H1 (cell line): ENCODE measurements around the gene SCP2. TPM values are rescaled to one million over a fixed set of nuclear protein-coding genes. Genes with fewer than 3 reads are reported as not detected.

Experiments
- CTCF ChIA-PET: fragments of 300-600 bp; sonication (Branson Sonifier 250); formaldehyde crosslinking; loops from one replicate; lab custom pipeline; 2021; ENCODE audit not compliant: partially characterized antibody; lab: Charles Lee
- POLR2A ChIA-PET: fragments of 300-600 bp; sonication (Branson Sonifier 250); formaldehyde crosslinking; loops from one replicate; lab custom pipeline; 2021; ENCODE audit warnings: inconsistent platforms; ENCODE audit not compliant: partially characterized antibody; lab: Charles Lee
- DNase-seq, 2 experiments: peaks; one replicate each; pipeline versions ENCODE4 v3.0.0 to v3.0.0-alpha.2; 2010 to 2022; ENCODE audit warnings: low spot score in 2 of 2, low read depth in 1 of 2, mixed read lengths in 1 of 2
- FAIRE-seq: peaks from 2 replicates; lab custom pipeline; 2011; peaks lifted over from hg19 to GRCh38; lab: Jason Lieb, UNC
- H2AFZ ChIP-seq: 2 replicates; pipeline ENCODE4 v1.8.1; 2012; ENCODE audit warnings: low read length, inconsistent platforms
- H2AK5ac ChIP-seq: 2 replicates; pipeline ENCODE4 v1.6.1; 2013; ENCODE audit warnings: low read depth, low read length
- H2BK120ac ChIP-seq: replicated peaks from 2 replicates; pipeline ENCODE3; 2013; ENCODE audit warnings: low read depth, low read length, inconsistent platforms
- H2BK12ac ChIP-seq: 2 replicates; pipeline ENCODE4 v1.6.1; 2013; ENCODE audit warnings: low read depth, low read length
- H2BK15ac ChIP-seq: 2 replicates; pipeline ENCODE4 v1.6.1; 2013; ENCODE audit warnings: low read length
- H2BK20ac ChIP-seq: 2 replicates; pipeline ENCODE4 v1.6.1; 2013; ENCODE audit warnings: low read length
- H2BK5ac ChIP-seq: 2 replicates; pipeline ENCODE4 v1.6.1; 2013; ENCODE audit warnings: low read depth, low read length
- H3K14ac ChIP-seq: 2 replicates; pipeline ENCODE4 v1.6.1; 2013; ENCODE audit warnings: inconsistent platforms; ENCODE audit not compliant: insufficient read length
- H3K18ac ChIP-seq: 2 replicates; pipeline ENCODE4 v1.6.1; 2013; ENCODE audit warnings: low read length; ENCODE audit errors: extremely low read depth
- H3K23ac ChIP-seq: 2 replicates; pipeline ENCODE4 v1.6.1; 2013; ENCODE audit warnings: inconsistent platforms; ENCODE audit not compliant: insufficient read length
- H3K23me2 ChIP-seq: 2 replicates; pipeline ENCODE4 v1.6.1; 2013; ENCODE audit warnings: low read depth, low read length
- H3K27ac ChIP-seq: 2 replicates; pipeline ENCODE4 v1.6.1; 2011; ENCODE audit warnings: low read depth, low read length, inconsistent platforms
- H3K27me3 ChIP-seq, 4 experiments: replicated peaks in 1 of 4; 1 replicate in 1 of 4; 2 replicates in 3 of 4; pipeline versions ENCODE4 v1.6.1 to v1.8.1; 2011 to 2013; ENCODE audit warnings: low read length in 3 of 4, mild to moderate bottlenecking in 3 of 4, inconsistent platforms in 2 of 4, mixed read lengths in 2 of 4, moderate library complexity in 1 of 4; ENCODE audit not compliant: control insufficient read depth in 3 of 4, insufficient read depth in 3 of 4; ENCODE audit errors: extremely low read depth in 1 of 4
- H3K36me3 ChIP-seq, 4 experiments: 2 replicates each; pipeline versions ENCODE4 v1.6.1 to v1.8.1; 2011 to 2013; ENCODE audit warnings: mild to moderate bottlenecking in 4 of 4, low read length in 3 of 4, moderate library complexity in 2 of 4, control low read depth in 1 of 4, inconsistent platforms in 1 of 4; ENCODE audit not compliant: insufficient read depth in 4 of 4, control insufficient read depth in 2 of 4
- H3K4ac ChIP-seq: replicated peaks from 2 replicates; pipeline ENCODE3; 2013; ENCODE audit warnings: low read length, low read depth, mixed read lengths, inconsistent platforms; ENCODE audit not compliant: insufficient read length
- H3K4me1 ChIP-seq, 4 experiments: replicated peaks in 1 of 4; 1 replicate in 1 of 4; 2 replicates in 3 of 4; pipeline versions ENCODE4 v1.6.1 to v1.8.1; 2011 to 2013; ENCODE audit warnings: low read length in 3 of 4, inconsistent platforms in 2 of 4, mixed read lengths in 1 of 4; ENCODE audit not compliant: insufficient read depth in 4 of 4, control insufficient read depth in 3 of 4
- H3K4me2 ChIP-seq, 2 experiments: 2 replicates each; pipeline versions ENCODE4 v1.6.1 to v1.8.1; 2011 to 2013; ENCODE audit warnings: low read depth in 2 of 2, low read length in 2 of 2, control low read depth in 1 of 2, inconsistent platforms in 1 of 2, mild to moderate bottlenecking in 1 of 2; ENCODE audit not compliant: insufficient read depth in 1 of 2
- H3K4me3 ChIP-seq, 4 experiments: fragments of 200-600, 300-600 bp in 1 of 4; sonication (generic), shearing (Covaris generic), sonication (Bioruptor Twin) in 1 of 4; 2 replicates each; pipeline versions ENCODE4 v1.5.1 to v1.8.1; 2011 to 2016; ENCODE audit warnings: low read length in 4 of 4, low read depth in 3 of 4, control low read depth in 2 of 4, inconsistent platforms in 2 of 4, mild to moderate bottlenecking in 2 of 4, mixed read lengths in 1 of 4, moderate library complexity in 1 of 4; ENCODE audit not compliant: insufficient read depth in 2 of 4; ENCODE audit errors: extremely low read depth in 1 of 4
- H3K56ac ChIP-seq: replicated peaks from 2 replicates; pipeline ENCODE3; 2013; ENCODE audit warnings: low read depth, mild to moderate bottlenecking, mixed read lengths, low read length, inconsistent platforms; ENCODE audit not compliant: insufficient read length
- H3K79me1 ChIP-seq: 2 replicates; pipeline ENCODE4 v1.6.1; 2013; ENCODE audit warnings: low read depth, low read length, control low read depth
- H3K79me2 ChIP-seq, 2 experiments: 2 replicates each; pipeline versions ENCODE4 v1.6.1 to v1.8.1; 2012 to 2013; ENCODE audit warnings: low read length in 2 of 2, mild to moderate bottlenecking in 2 of 2, inconsistent platforms in 1 of 2; ENCODE audit not compliant: insufficient read depth in 2 of 2, control insufficient read depth in 1 of 2
- H3K9ac ChIP-seq, 4 experiments: replicated peaks in 1 of 4; 1 replicate in 1 of 4; 2 replicates in 3 of 4; pipeline versions ENCODE4 v1.6.1 to v1.8.1; 2011 to 2013; ENCODE audit warnings: low read depth in 3 of 4, low read length in 3 of 4, control low read depth in 2 of 4, mild to moderate bottlenecking in 2 of 4, moderate library complexity in 2 of 4, inconsistent platforms in 1 of 4; ENCODE audit errors: extremely low read depth in 1 of 4
- H3K9me3 ChIP-seq, 2 experiments: 2 replicates each; pipeline versions ENCODE4 v1.6.1 to v1.8.1; 2012 to 2013; ENCODE audit warnings: mild to moderate bottlenecking in 2 of 2, moderate library complexity in 2 of 2, control low read depth in 1 of 2, inconsistent platforms in 1 of 2, low read depth in 1 of 2, low read length in 1 of 2, mixed read lengths in 1 of 2; ENCODE audit not compliant: insufficient read depth in 2 of 2
- H4K20me1 ChIP-seq, 2 experiments: replicated peaks in 1 of 2; 2 replicates each; pipeline versions ENCODE3 to v1.8.1; 2011 to 2013; ENCODE audit warnings: inconsistent platforms in 2 of 2, low read length in 2 of 2, mild to moderate bottlenecking in 1 of 2; ENCODE audit not compliant: insufficient read depth in 2 of 2, control insufficient read depth in 1 of 2
- H4K5ac ChIP-seq: 2 replicates; pipeline ENCODE4 v1.6.1; 2013; ENCODE audit warnings: low read length, low read depth, mixed read lengths, inconsistent platforms; ENCODE audit not compliant: insufficient read length
- H4K8ac ChIP-seq: 2 replicates; pipeline ENCODE4 v1.8.0; 2013; ENCODE audit warnings: mild to moderate bottlenecking, moderate library complexity, low read length, inconsistent platforms; ENCODE audit not compliant: insufficient read depth; ENCODE audit errors: extremely low read depth
- H4K91ac ChIP-seq: replicated peaks from 2 replicates; pipeline ENCODE3; 2013; ENCODE audit warnings: low read length, mixed read lengths, inconsistent platforms; ENCODE audit not compliant: insufficient read length
- BCL11A ChIP-seq, 2 experiments: IDR thresholded peaks; one replicate each; pipeline ENCODE4 v1.6.1; 2011; ENCODE audit warnings: low read depth in 2 of 2, low read length in 2 of 2, mild to moderate bottlenecking in 2 of 2
- BRCA1 ChIP-seq: IDR thresholded peaks from 2 replicates; pipeline ENCODE4 v1.6.1; 2012; ENCODE audit warnings: low read depth, low read length, improper control_type of control experiment
- CHD1 ChIP-seq: IDR thresholded peaks from 2 replicates; pipeline ENCODE4 v1.6.1; 2012; ENCODE audit warnings: low read depth, low read length, improper control_type of control experiment
- CTCF ChIP-seq, 3 experiments: IDR thresholded peaks; 1 replicate in 2 of 3; 2 replicates in 1 of 3; pipeline versions ENCODE4 v1.5.1 to v1.6.1; 2011; ENCODE audit warnings: low read length in 3 of 3, mild to moderate bottlenecking in 3 of 3, inconsistent platforms in 2 of 3, low read depth in 1 of 3, moderate library complexity in 1 of 3; ENCODE audit not compliant: insufficient read depth in 1 of 3; ENCODE audit errors: control extremely low read depth in 1 of 3
- EZH2 ChIP-seq: fragments of 200-600 bp; sonication (generic); IDR thresholded peaks from 2 replicates; pipeline ENCODE4 v1.7.1; 2012; ENCODE audit warnings: low read depth, mild to moderate bottlenecking, moderate library complexity, low read length, inconsistent platforms; ENCODE audit not compliant: severe bottlenecking
- POLR2AphosphoS5 ChIP-seq: IDR thresholded peaks from 2 replicates; pipeline ENCODE4 v1.6.1; 2011; ENCODE audit warnings: low read depth, low read length
- TBP ChIP-seq: IDR thresholded peaks from 2 replicates; pipeline ENCODE4 v1.6.1; 2011; ENCODE audit warnings: low read depth, low read length, improper control_type of control experiment
- TEAD4 ChIP-seq: IDR thresholded peaks from 2 replicates; pipeline ENCODE4 v1.6.1; 2012; ENCODE audit warnings: low read depth, low read length, inconsistent platforms, mixed read lengths
- WGBS, 2 experiments: shearing (Covaris generic) in 1 of 2; methylation state at CpG; one replicate each; pipeline versions ENCODE4 v1.1.6 to v1.1.7; 2013 to 2015; ENCODE audit warnings: low lambda C conversion rate in 2 of 2, mixed read lengths in 2 of 2, inconsistent platforms in 1 of 2, low coverage in 1 of 2, missing lambda C conversion rate in 1 of 2; ENCODE audit not compliant: insufficient replicate concordance in 2 of 2, insufficient coverage in 1 of 2, insufficient read length in 1 of 2; ENCODE audit errors: extremely low coverage in 1 of 2, missing lambda C conversion rate in 1 of 2; 5-methylcytosine and 5-hydroxymethylcytosine counted together
- polyA plus RNA-seq, 7 experiments: library from polyadenylated mRNA; depleted of rRNA in 3 of 7; stranded (reverse) in 5 of 7; unstranded in 2 of 7; fragments of >200 nt in 5 of 7; fragments of 200-250 nt in 2 of 7; gene quantifications; 1 replicate in 5 of 7; 2 replicates in 1 of 7; 4 replicates in 1 of 7; pipeline versions ENCODE4 v1.2.1 to v1.2.3, GENCODE V29; 2011 to 2013; ENCODE audit warnings: missing spikeins in 2 of 7, mixed read lengths in 2 of 7
- total RNA-seq: library from RNA; stranded (reverse); fragmentation: NEBNext Ultra II Directional; extraction: Animal tissue kit (Norgen Biotek cat#: 25700); gene quantifications from 2 replicates; pipeline ENCODE4 v1.2.1, GENCODE V29; 2021

SCP2 gene
- total and polyA plus RNA-seq, 2 of the 8 experiments (the other 6 are each of a cell fraction or from before 2014, with no cell fraction given), result 20.9 to 54.3 TPM

- WGBS, 2 experiments, result 87% methylated on average over 3 of the region's 3 CpGs; no CpG with 5 or more reads in 1 of the 2 experiments
- no peaks in the 10 kb centered on the region for H3K27me3 ChIP-seq
- no peak for FAIRE-seq
- no peaks in the 10 kb centered on the region for H3K79me2 ChIP-seq
- no peak overlapping the region for H3K23ac ChIP-seq
- no peak overlapping the region for H2AFZ ChIP-seq
- H4K8ac ChIP-seq, result no peak overlapping the region
- H2BK120ac ChIP-seq, result no peak overlapping the region
- peaks cover 0 to 7% (median 3%) of the 10 kb centered on the region in 4 experiments; a peak in 4 of 7 replicates for H3K4me1 ChIP-seq
- no peak overlapping the region for H3K4ac ChIP-seq
- H3K9me3 ChIP-seq, result no peaks in the 10 kb centered on the region
- CTCF ChIA-PET, result interaction anchor here (1.1 to 1.5 kb wide), 2 partner anchors 16 to 20 kb away, joined by 3 to 5 read pairs; no protein-coding TSS in a partner anchor
- H3K4me2 ChIP-seq, result no peak overlapping the region
- H3K36me3 ChIP-seq, result peaks cover 0 to 4% (median 0%) of the 10 kb centered on the region in 4 experiments; a peak in 1 of 8 replicates
- H3K9ac ChIP-seq, result no peak overlapping the region
- H2BK5ac ChIP-seq, result no peak overlapping the region
- H3K27ac ChIP-seq, result no peak overlapping the region
- POLR2A ChIA-PET, result interaction anchor here (1.6 kb wide), 1 partner anchor 41 kb away, joined by 3 read pairs; no protein-coding TSS in a partner anchor
- H2BK20ac ChIP-seq, result no peak overlapping the region
- H3K18ac ChIP-seq, result no peak overlapping the region
- no peaks in the 10 kb centered on the region for H3K23me2 ChIP-seq
- H3K56ac ChIP-seq, result no peak overlapping the region
- no peak overlapping the region for H4K91ac ChIP-seq
- no peak overlapping the region for H2AK5ac ChIP-seq
- no peak overlapping the region for H2BK15ac ChIP-seq
- H3K4me3 ChIP-seq, result no peak overlapping the region
- H3K14ac ChIP-seq, result no peak overlapping the region
- no peak overlapping the region for H2BK12ac ChIP-seq
- no peaks in the 10 kb centered on the region for H4K20me1 ChIP-seq
- no peak for DNase-seq
- H3K79me1 ChIP-seq, result no peaks in the 10 kb centered on the region
- H4K5ac ChIP-seq, result no peak overlapping the region
- no peak for TF ChIP-seq CTCF (IDR thresholded peaks at IDR 0.05; ENCODE audit: control extremely low read depth in 1 of 3, insufficient read depth in 1 of 3, low read depth in 1 of 3, low read length in 3 of 3)
- TF ChIP-seq TBP, result no peak
- no peak for TF ChIP-seq BRCA1
- no peak for TF ChIP-seq BCL11A (IDR thresholded peaks at IDR 0.05; ENCODE audit: low read depth in 2 of 2, low read length in 2 of 2)
- no peak for TF ChIP-seq TEAD4
- no peak for TF ChIP-seq POLR2AphosphoS5
- TF ChIP-seq CHD1, result no peak
- TF ChIP-seq EZH2, result no peak
Observed at GRCh38 chr1:52877554-52877953, 49.5 kb upstream of the SCP2 start.
